Neutrophil (primary cell): ENCODE measurements around the gene CCDC181.
A peak's percentile ranks its signal among the peaks of the same experiment; 100 is the strongest.

ENCODE experiments used
- H3K27ac ChIP-seq: fragments of 200-600 bp; sonication (generic); 2 replicates; pipeline ENCODE4 v1.5.1; 2016; ENCODE audit warnings: mild to moderate bottlenecking, moderate library complexity
- H3K27me3 ChIP-seq: fragments of 200-600 bp; sonication (generic); 2 replicates; pipeline ENCODE4 v1.6.0; 2016; ENCODE audit warnings: mild to moderate bottlenecking
- H3K36me3 ChIP-seq: fragments of 200-600 bp; sonication (generic); 2 replicates; pipeline ENCODE4 v1.5.1; 2017
- H3K4me1 ChIP-seq, 2 experiments: fragments of 200-600 bp in 1 of 2; sonication (generic) in 1 of 2; 1 replicate in 1 of 2; 2 replicates in 1 of 2; pipeline versions ENCODE4 v1.5.1 to v1.6.1; 2013 to 2016; ENCODE audit warnings: low read depth in 1 of 2, low read length in 1 of 2, mild to moderate bottlenecking in 1 of 2, moderate library complexity in 1 of 2; ENCODE audit not compliant: control insufficient read depth in 1 of 2, insufficient read depth in 1 of 2
- H3K4me3 ChIP-seq, 2 experiments: fragments of 200-600 bp in 1 of 2; sonication (generic) in 1 of 2; 1 replicate in 1 of 2; 2 replicates in 1 of 2; pipeline ENCODE4 v1.5.1; 2013 to 2016; ENCODE audit warnings: low read depth in 1 of 2, low read length in 1 of 2, mild to moderate bottlenecking in 1 of 2, moderate library complexity in 1 of 2
- H3K9me3 ChIP-seq: fragments of 200-600 bp; sonication (generic); 2 replicates; pipeline ENCODE4 v1.5.1; 2016
- TF ChIP-seq, protein P1 (sequence below): fragments of 200-600 bp; sonication (generic); IDR thresholded peaks from 2 replicates; pipeline ENCODE4 v1.5.1; 2016; ENCODE audit warnings: antibody characterized with exemption

Gene CCDC181

DNA sequence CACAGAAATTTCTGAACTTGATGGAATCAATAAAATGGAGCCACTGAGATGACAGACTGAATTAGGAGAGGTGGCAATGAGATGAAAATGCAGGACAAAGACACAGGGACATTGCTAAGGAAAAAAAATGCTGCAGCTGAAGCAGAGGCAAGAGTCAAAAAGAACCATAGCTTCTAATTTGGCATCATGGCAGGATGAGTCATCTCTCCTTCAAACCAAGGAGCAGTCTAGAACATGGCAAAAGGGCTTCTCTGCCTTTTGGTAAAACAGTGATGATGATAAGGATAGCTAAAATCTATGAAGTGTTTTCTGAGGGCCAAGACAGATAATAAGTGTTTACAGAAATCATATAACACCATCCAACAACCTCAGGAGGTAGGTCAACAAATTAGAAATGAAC is 41.7 kb upstream of the CCDC181 start:
- H3K27me3 ChIP-seq, result no peaks in the 10 kb centered on the region
- H3K27ac ChIP-seq, result no peak overlapping the region
- no peak overlapping the region for H3K4me3 ChIP-seq
- no peaks in the 10 kb centered on the region for H3K9me3 ChIP-seq
- TF ChIP-seq, protein P1, sequence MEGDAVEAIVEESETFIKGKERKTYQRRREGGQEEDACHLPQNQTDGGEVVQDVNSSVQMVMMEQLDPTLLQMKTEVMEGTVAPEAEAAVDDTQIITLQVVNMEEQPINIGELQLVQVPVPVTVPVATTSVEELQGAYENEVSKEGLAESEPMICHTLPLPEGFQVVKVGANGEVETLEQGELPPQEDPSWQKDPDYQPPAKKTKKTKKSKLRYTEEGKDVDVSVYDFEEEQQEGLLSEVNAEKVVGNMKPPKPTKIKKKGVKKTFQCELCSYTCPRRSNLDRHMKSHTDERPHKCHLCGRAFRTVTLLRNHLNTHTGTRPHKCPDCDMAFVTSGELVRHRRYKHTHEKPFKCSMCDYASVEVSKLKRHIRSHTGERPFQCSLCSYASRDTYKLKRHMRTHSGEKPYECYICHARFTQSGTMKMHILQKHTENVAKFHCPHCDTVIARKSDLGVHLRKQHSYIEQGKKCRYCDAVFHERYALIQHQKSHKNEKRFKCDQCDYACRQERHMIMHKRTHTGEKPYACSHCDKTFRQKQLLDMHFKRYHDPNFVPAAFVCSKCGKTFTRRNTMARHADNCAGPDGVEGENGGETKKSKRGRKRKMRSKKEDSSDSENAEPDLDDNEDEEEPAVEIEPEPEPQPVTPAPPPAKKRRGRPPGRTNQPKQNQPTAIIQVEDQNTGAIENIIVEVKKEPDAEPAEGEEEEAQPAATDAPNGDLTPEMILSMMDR, result no peak
- peaks cover 8% of the 10 kb centered on the region for H3K36me3 ChIP-seq
- H3K4me1 ChIP-seq, result peaks cover 0 to 5% of the 10 kb centered on the region in 2 experiments

DNA sequence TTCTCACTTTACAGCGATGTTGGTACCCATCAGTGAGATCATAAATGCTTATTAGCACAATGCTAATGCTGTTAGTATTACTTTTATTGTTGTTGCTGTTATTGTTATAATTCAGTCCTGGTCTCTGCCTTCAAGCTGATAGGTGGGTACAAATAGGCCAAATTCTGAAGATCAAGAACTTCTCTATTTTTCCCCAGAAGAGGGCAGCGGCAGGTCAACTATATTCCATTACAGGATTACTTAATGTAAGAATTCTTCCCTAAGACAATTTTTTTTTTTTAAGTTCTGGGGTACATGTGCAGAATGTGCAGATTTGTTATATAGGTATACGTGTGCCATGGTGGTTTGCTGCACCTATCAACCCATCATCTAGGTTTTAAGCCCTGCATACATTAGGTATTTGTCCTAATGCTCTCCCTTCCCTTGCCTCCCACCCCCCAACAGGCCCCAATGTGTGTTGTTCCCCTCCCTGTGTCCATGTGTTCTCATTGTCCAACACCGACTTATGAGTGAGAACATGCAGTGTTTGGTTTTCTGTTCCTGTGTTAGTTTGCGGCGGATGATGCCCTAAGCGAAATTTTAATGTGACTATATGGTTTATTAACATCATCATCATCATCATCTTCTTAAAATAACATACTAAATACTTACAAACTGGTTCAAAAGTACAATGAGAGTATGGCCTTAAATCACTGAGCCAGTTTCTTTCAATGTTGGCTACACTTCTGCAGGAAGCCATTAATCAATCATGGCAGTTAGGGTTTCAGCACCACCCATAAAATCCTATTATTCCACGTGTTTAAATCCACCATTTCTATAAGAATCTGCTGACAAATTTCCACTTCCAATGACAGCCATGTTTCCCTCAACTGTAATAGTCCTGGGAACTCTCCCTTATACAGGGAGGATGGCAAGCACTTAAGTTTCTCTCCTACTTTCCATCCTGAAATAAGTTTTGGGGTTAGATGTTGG is 39.3 kb upstream of the CCDC181 start:
- Histone ChIP-seq H3K27me3 (no peaks in the 10 kb centered on the region), H3K9me3 (no peaks in the 10 kb centered on the region), H3K27ac (no peak overlapping the region), H3K4me3 (no peak overlapping the region), H3K36me3 (peaks cover 8% of the 10 kb centered on the region), H3K4me1 (peaks cover 3 to 6% of the 10 kb centered on the region in 2 experiments)
- TF ChIP-seq, protein P1, result no peak

DNA sequence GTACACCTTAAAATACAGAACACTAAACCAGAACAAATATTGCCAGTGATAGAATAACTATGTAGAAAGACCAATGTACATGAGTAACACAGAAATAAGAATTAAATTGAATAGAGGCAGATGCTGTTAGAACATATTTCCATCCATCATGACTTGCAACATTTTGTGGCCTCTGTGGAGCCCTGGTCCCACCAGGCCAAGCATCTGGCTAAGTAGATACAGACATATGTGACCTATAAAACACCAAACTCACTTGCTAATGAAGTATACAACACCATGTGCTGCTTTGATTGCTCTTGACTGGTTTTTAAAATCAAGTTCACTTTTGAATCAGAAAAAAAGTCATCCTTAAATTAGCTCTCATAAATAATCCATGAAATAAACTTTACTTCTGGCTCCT is 38.0 kb upstream of the CCDC181 start:
- Histone ChIP-seq H3K4me1 (peaks cover 15 to 19% of the 10 kb centered on the region in 2 experiments), H3K27me3 (no peaks in the 10 kb centered on the region), H3K4me3 (no peak overlapping the region), H3K36me3 (peaks cover 8% of the 10 kb centered on the region), H3K9me3 (no peaks in the 10 kb centered on the region), H3K27ac (no peak overlapping the region)
- TF ChIP-seq, protein P1, result no peak

DNA sequence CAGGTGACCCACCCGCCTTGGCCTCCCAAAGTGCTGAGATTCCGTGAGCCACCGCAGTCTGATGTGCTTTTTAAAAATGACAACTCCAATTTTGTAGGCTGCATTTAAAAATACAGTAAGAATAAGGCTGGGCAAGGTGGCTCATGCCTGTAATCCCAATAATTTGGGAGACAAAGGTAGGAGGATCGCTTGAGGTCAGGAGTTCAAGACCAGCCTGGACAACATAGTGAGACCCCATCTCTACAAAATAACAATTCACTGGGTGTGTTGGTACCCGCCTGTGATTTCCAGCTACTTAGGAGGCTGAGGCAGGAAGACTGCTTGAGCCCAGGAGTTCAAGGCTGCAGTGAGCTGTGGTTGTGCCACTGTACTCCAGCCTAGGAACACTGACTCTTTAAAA is 35.1 kb upstream of the CCDC181 start:
- no peak overlapping the region for H3K27ac ChIP-seq
- peaks cover 15 to 30% of the 10 kb centered on the region in 2 experiments for H3K4me1 ChIP-seq
- TF ChIP-seq, protein P1, result no peak
- peaks cover 5% of the 10 kb centered on the region for H3K36me3 ChIP-seq
- no peak overlapping the region for H3K4me3 ChIP-seq
- no peaks in the 10 kb centered on the region for H3K27me3 ChIP-seq
- H3K9me3 ChIP-seq, result no peaks in the 10 kb centered on the region

DNA sequence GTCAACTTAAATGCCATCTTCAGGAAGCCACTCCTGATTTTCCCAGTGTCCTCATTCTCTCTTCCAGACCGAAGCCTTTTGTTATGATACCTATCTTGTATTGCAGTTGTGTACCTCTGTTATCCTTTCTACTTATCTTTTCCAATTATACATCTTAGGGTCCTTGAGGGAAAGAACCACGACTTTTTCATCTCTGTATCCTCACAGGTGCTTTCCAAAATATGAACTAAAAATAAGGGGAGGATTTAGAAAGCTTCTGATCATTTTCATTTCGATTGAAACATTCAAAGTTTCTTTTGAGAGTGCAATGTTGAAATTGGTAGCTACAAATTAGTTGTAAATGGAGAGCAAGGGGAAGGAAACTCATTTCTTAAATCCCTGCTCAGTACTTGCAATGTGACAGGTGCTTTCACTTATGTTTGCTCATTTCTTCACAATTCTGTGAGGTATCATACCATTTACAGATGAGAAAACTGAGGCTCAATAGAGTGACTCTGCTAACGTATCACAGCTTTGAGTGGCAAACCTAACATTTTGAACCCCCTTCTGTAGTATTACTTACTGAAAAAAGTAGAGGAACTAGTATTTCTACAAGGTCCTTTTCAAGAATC is 34.2 kb upstream of the CCDC181 start:
- Histone ChIP-seq H3K9me3 (no peaks in the 10 kb centered on the region), H3K27ac (peak overlapping the region; percentile 89), H3K4me3 (no peak overlapping the region), H3K27me3 (no peaks in the 10 kb centered on the region), H3K4me1 (peaks cover 15 to 30% of the 10 kb centered on the region in 2 experiments), H3K36me3 (no peaks in the 10 kb centered on the region)
- TF ChIP-seq, protein P1, result no peak
